ENCODE results near the gene PRKN. TPM values are rescaled to one million over a fixed set of nuclear protein-coding genes. Genes with fewer than 3 reads are reported as not detected.

The PRKN gene
- total RNA-seq, 1 donor from 2014 or later, result 2.8 TPM

GRCh38 chr6:162713974-162714780 is 13.4 kb downstream of the PRKN start:
- peaks cover 10% of the 10 kb centered on the region for H3K9me3 Mint-ChIP-seq
- Histone ChIP-seq H3K27ac (no peak overlapping the region), H3K4me1 (peaks cover 3% of the 10 kb centered on the region), H3K36me3 (no peaks in the 10 kb centered on the region), H3K79me2 (ENCODE audit: low read depth) (no peaks in the 10 kb centered on the region), H3K9ac (no peak overlapping the region), H3K4me2 (no peak overlapping the region), H3K4me3 (no peak overlapping the region), H4K20me1 (ENCODE audit: low read depth) (no peaks in the 10 kb centered on the region), H3F3A (ENCODE audit: low read depth) (no peaks in the 10 kb centered on the region), H3K9me3 (ENCODE audit: low read depth) (peaks cover 3% of the 10 kb centered on the region), H3K27me3 (no peaks in the 10 kb centered on the region), H2AFZ (replicated peaks) (no peak overlapping the region)
- no peak overlapping the region for H3K4me3 Mint-ChIP-seq
- no peak overlapping the region for H3K27ac Mint-ChIP-seq
- DNase-seq (ENCODE audit: low spot score), result no peak
- H3K27me3 Mint-ChIP-seq (ENCODE audit: insufficient read depth, low read depth), result peaks cover 2% of the 10 kb centered on the region
- peaks cover 8% of the 10 kb centered on the region for H3K4me1 Mint-ChIP-seq
- H3K36me3 Mint-ChIP-seq, result peaks cover 6% of the 10 kb centered on the region
- TF ChIP-seq CTCF (IDR thresholded peaks at IDR 0.05) (no peak), EZH2 (IDR thresholded peaks at IDR 0.05) (no peak), EZH2phosphoT487 (IDR thresholded peaks at IDR 0.05) (no peak)

- Histone ChIP-seq H3K9ac (no peak overlapping the region), H3F3A (ENCODE audit: low read depth) (no peaks in the 10 kb centered on the region)
- no peak for TF ChIP-seq CTCF (IDR thresholded peaks at IDR 0.05)
- no peak for TF ChIP-seq EZH2 (IDR thresholded peaks at IDR 0.05)
- TF ChIP-seq EZH2phosphoT487 (IDR thresholded peaks at IDR 0.05), result no peak
These were observed 14.9 kb downstream of the PRKN start for GRCh38 chr6:162712694-162713093.

GRCh38 chr6:162711376-162711775 is 16.2 kb downstream of the PRKN start:
- H3K27ac Mint-ChIP-seq, result no peak overlapping the region
- H3K4me3 Mint-ChIP-seq, result no peak overlapping the region
- Histone ChIP-seq H3K4me3 (no peak overlapping the region), H3K9ac (no peak overlapping the region), H3K27ac (no peak overlapping the region), H3K36me3 (no peaks in the 10 kb centered on the region), H2AFZ (replicated peaks) (no peak overlapping the region), H3K79me2 (ENCODE audit: low read depth) (no peaks in the 10 kb centered on the region), H3F3A (ENCODE audit: low read depth) (peaks cover 6% of the 10 kb centered on the region), H3K4me1 (peaks cover 7% of the 10 kb centered on the region), H3K9me3 (ENCODE audit: low read depth) (peaks cover 4% of the 10 kb centered on the region), H4K20me1 (ENCODE audit: low read depth) (no peaks in the 10 kb centered on the region), H3K4me2 (no peak overlapping the region), H3K27me3 (no peaks in the 10 kb centered on the region)
- peaks cover 9% of the 10 kb centered on the region for H3K4me1 Mint-ChIP-seq
- DNase-seq (ENCODE audit: low spot score), result no peak
- no peak for TF ChIP-seq EZH2phosphoT487 (IDR thresholded peaks at IDR 0.05)
- TF ChIP-seq EZH2 (IDR thresholded peaks at IDR 0.05), result no peak
- no peak for TF ChIP-seq CTCF (IDR thresholded peaks at IDR 0.05)
- H3K9me3 Mint-ChIP-seq, result peaks cover 7% of the 10 kb centered on the region
- H3K27me3 Mint-ChIP-seq (ENCODE audit: insufficient read depth, low read depth), result peaks cover 2% of the 10 kb centered on the region
- no peaks in the 10 kb centered on the region for H3K36me3 Mint-ChIP-seq

More at GRCh38 chr6:162712694-162713093, 14.9 kb downstream of the PRKN start:
- Mint-ChIP-seq H3K9me3 (peaks cover 9% of the 10 kb centered on the region), H3K4me1 (peaks cover 7% of the 10 kb centered on the region), H3K4me3 (no peak overlapping the region), H3K36me3 (peaks cover 1% of the 10 kb centered on the region), H3K27ac (no peak overlapping the region), H3K27me3 (ENCODE audit: insufficient read depth, low read depth) (peaks cover 2% of the 10 kb centered on the region)
- Histone ChIP-seq H3K79me2 (ENCODE audit: low read depth) (no peaks in the 10 kb centered on the region), H4K20me1 (ENCODE audit: low read depth) (no peaks in the 10 kb centered on the region), H3K4me2 (no peak overlapping the region), H3K4me3 (no peak overlapping the region), H3K27me3 (no peaks in the 10 kb centered on the region), H2AFZ (replicated peaks) (no peak overlapping the region), H3K27ac (no peak overlapping the region), H3K9me3 (ENCODE audit: low read depth) (peaks cover 4% of the 10 kb centered on the region), H3K36me3 (no peaks in the 10 kb centered on the region), H3K4me1 (no peaks in the 10 kb centered on the region)
- no peak for DNase-seq (ENCODE audit: low spot score)

Measured in neural progenitor cell (in vitro differentiated cells).